ENCODE results near the gene ZNF880.

Gene ZNF880

DNA sequence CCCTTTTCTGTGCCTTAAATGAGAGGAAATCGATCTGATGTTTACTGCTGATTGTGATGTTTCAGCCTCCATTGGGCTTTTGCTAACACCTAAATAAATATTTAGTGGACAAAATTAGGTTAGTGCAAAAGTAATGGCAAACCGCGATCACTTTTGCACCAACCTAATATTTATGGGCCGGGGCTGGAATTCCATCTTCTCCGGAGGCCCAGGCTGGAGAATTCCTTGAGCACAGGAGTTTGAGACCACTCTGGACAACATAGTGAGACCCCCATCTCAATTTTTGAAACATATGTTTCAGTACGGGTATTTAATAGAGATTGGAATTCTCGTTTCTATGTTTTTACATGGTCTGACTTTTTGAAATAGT is 603 bp downstream of the ZNF880 start:
- no peaks in the 10 kb centered on the region for H3K27me3 ChIP-seq (ENCODE audit: control insufficient read depth, insufficient read depth, low read length)
- H3K4me3 ChIP-seq (ENCODE audit: low read length): peak overlapping the region; percentile 82
- H3K9me3 ChIP-seq (ENCODE audit: control insufficient read depth, low read depth, low read length): peaks cover 22% of the 10 kb centered on the region
- H3K4me1 ChIP-seq (ENCODE audit: control insufficient read depth, low read depth, low read length): no peaks in the 10 kb centered on the region
- peak overlapping the region; percentile 82 for H3K9ac ChIP-seq (ENCODE audit: low read length)
- peaks cover 17% of the 10 kb centered on the region for H3K36me3 ChIP-seq (ENCODE audit: control insufficient read depth, low read depth, low read length)
- H3K27ac ChIP-seq (ENCODE audit: low read length): no peak overlapping the region

DNA sequence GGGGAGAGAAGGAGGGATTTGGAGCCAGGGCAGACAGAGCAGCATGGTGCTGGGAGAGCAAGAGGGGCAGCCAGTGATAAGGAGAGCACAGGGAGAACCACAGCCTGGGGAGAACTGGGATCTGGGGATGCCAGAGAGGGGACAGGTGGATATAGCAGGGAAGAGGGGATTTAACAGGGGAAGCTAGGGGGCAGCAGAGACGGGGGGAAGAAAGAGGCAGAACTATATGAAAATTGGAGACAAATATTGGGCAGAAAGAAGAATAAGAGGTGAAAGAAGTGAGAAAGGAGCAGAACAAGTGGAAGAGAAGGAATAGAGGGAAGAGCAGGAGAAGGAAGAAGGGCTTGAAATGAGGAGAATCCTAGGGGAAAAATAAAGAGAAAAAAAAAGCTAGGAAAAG is 21.4 kb downstream of the ZNF880 start:
- Histone ChIP-seq H3K36me3 (ENCODE audit: control insufficient read depth, low read depth, low read length) (no peaks in the 10 kb centered on the region), H3K9me3 (ENCODE audit: control insufficient read depth, low read depth, low read length) (peaks cover 16% of the 10 kb centered on the region), H3K27me3 (ENCODE audit: control insufficient read depth, insufficient read depth, low read length) (no peaks in the 10 kb centered on the region), H3K4me1 (ENCODE audit: control insufficient read depth, low read depth, low read length) (no peaks in the 10 kb centered on the region), H3K4me3 (ENCODE audit: low read length) (no peak overlapping the region), H3K9ac (ENCODE audit: low read length) (no peak overlapping the region), H3K27ac (ENCODE audit: low read length) (no peak overlapping the region)

DNA sequence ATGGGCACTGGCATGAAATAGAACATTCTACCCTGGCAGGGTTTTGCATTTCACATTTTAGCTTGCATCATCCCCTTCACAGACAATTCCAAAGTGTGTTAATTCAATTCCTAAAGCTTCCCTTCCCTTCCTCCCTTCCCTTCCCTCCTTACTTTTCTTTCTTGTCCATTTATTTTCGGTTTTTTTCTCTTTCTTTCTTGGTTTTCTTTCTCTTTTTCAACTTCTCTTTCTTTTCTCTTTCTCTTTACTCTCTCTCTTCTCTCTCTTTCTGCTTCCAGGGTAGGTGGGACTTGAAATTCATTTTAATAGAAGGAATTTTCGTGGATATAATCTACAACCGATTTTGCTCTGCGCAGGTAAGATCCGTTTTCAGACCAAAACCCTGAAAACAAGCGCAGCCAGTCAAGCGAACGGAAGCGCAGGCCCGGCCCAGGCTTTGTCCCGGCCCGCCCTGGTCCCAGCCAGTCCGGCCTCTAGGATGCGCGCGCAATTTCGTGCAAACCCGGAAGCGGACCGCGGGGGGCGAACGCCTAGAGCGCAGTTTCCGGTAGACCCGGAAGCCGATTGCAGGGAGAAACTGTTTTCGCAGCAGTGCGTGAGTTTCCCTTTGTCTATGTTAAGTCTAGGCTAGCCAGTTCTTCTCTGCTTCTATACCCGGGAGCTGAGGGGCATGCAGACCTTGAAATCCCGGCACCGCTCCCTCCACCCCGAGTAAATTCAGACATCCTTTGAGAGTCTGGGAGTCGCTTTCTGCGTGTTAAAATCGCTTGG is 27.8 kb downstream of the ZNF880 start, which contains the start of gene ZNF528:
Gene ZNF528, plus strand, starts transcription at position 540 of the 771 bp plus-strand sequence. CDS start 4,165 bp downstream, outside the sequence.
- Histone ChIP-seq H3K36me3 (ENCODE audit: control insufficient read depth, low read depth, low read length) (peaks cover 2% of the 10 kb centered on the region), H3K27ac (ENCODE audit: low read length) (no peak within 1 kb of the TSS), H3K9ac (ENCODE audit: low read length) (no peak within 1 kb of the TSS), H3K27me3 (ENCODE audit: control insufficient read depth, insufficient read depth, low read length) (no peaks in the 10 kb centered on the region), H3K4me3 (ENCODE audit: low read length) (no peak within 1 kb of the TSS), H3K4me1 (ENCODE audit: control insufficient read depth, low read depth, low read length) (no peaks in the 10 kb centered on the region), H3K9me3 (ENCODE audit: control insufficient read depth, low read depth, low read length) (peaks cover 4% of the 10 kb centered on the region)

DNA sequence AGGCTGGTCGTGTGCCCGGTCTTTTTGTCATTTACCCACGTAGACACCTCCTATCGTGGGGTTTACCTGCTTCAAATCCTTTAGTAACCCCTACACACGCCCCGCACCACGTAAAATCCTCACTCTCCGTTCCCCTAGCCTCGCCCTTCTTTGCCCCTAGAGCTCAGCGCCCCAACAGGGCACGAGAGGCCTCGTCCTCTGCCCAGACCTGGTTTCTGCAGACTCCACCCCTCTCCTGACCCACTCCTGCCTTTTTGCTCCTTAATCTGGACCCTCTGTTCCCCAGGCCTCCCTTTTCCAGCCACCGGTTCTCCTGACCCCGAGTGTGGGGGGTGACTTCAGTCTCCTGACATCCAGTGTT is 28.3 kb downstream of the ZNF880 start:
- H3K4me3 ChIP-seq (ENCODE audit: low read length): no peak overlapping the region
- no peaks in the 10 kb centered on the region for H3K27me3 ChIP-seq (ENCODE audit: control insufficient read depth, insufficient read depth, low read length)
- H3K36me3 ChIP-seq (ENCODE audit: control insufficient read depth, low read depth, low read length): peaks cover 2% of the 10 kb centered on the region
- H3K27ac ChIP-seq (ENCODE audit: low read length): no peak overlapping the region
- H3K9me3 ChIP-seq (ENCODE audit: control insufficient read depth, low read depth, low read length): peaks cover 5% of the 10 kb centered on the region
- H3K4me1 ChIP-seq (ENCODE audit: control insufficient read depth, low read depth, low read length): no peaks in the 10 kb centered on the region
- H3K9ac ChIP-seq (ENCODE audit: low read length): no peak overlapping the region

DNA sequence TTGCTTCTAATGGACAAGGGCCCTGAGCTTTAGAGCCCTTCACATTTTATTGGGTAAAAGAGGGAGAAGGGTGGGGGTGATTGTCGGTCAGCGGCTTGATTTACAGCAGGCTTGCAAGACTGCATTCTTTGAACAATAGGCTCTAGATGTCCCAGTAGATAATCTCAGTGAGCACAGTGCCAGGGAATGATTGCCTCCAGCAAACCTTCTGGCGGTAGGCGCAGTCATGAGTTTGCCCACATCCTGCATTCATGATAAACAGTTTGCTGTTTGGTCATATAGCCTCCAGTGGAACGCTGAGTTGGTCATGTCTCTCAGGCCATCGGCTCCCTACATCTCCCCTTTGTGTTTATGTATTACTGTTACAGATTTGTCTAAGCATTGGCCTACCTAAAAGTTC is 40.6 kb downstream of the ZNF880 start:
- Histone ChIP-seq H3K9me3 (ENCODE audit: control insufficient read depth, low read depth, low read length) (peaks cover 40% of the 10 kb centered on the region), H3K4me3 (ENCODE audit: low read length) (no peak overlapping the region), H3K9ac (ENCODE audit: low read length) (no peak overlapping the region), H3K36me3 (ENCODE audit: control insufficient read depth, low read depth, low read length) (no peaks in the 10 kb centered on the region), H3K4me1 (ENCODE audit: control insufficient read depth, low read depth, low read length) (no peaks in the 10 kb centered on the region), H3K27me3 (ENCODE audit: control insufficient read depth, insufficient read depth, low read length) (no peaks in the 10 kb centered on the region), H3K27ac (ENCODE audit: low read length) (no peak overlapping the region)

DNA sequence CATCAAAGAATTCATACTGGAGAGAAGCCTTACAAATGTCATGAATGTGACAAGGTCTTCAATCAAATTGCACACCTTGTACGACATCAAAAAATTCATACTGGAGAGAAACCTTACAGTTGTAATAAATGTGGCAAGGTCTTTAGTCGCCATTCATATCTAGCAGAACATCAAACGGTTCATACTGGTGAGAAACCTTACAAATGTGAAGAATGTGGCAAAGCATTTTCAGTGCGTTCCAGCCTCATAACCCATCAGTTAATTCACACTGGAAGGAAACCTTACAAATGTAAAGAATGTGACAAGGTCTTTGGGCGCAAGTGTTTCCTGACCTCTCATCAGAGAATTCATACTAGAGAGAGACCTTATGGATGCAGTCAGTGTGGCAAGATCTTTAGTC is 46.0 kb downstream of the ZNF880 start:
- no peak overlapping the region for H3K4me3 ChIP-seq (ENCODE audit: low read length)
- no peaks in the 10 kb centered on the region for H3K4me1 ChIP-seq (ENCODE audit: control insufficient read depth, low read depth, low read length)
- H3K27me3 ChIP-seq (ENCODE audit: control insufficient read depth, insufficient read depth, low read length): no peaks in the 10 kb centered on the region
- H3K27ac ChIP-seq (ENCODE audit: low read length): no peak overlapping the region
- H3K9ac ChIP-seq (ENCODE audit: low read length): no peak overlapping the region
- H3K36me3 ChIP-seq (ENCODE audit: control insufficient read depth, low read depth, low read length): no peaks in the 10 kb centered on the region
- H3K9me3 ChIP-seq (ENCODE audit: control insufficient read depth, low read depth, low read length): peaks cover 51% of the 10 kb centered on the region

DNA sequence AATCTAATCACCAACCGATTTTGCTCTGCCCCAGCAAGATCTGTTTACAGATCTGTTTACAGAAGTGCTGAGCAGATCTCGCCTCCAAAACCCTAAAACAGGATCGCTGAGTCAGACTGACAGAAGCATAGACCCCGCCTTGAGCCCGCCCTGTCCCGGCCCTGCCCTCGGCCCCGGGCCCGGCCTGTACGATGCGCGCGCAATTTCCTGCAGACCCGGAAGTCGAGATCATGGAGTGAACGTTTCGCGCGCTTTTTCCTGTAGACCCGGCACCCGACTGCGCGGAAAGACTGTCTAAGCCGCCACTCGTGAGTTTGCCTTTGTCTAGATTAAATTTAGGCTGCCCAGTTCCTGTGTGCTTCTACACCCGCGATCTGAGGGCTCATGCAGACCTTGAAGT is 59.2 kb downstream of the ZNF880 start, which contains the start of gene ZNF534:
Gene ZNF534, plus strand, starts transcription at position 212 of the 400 bp plus-strand sequence. CDS start 2,327 bp downstream, outside the sequence.
- Histone ChIP-seq H3K9me3 (ENCODE audit: control insufficient read depth, low read depth, low read length) (peaks cover 20% of the 10 kb centered on the region), H3K4me1 (ENCODE audit: control insufficient read depth, low read depth, low read length) (no peaks in the 10 kb centered on the region), H3K36me3 (ENCODE audit: control insufficient read depth, low read depth, low read length) (no peaks in the 10 kb centered on the region), H3K9ac (ENCODE audit: low read length) (no peak within 1 kb of the TSS), H3K4me3 (ENCODE audit: low read length) (no peak within 1 kb of the TSS), H3K27ac (ENCODE audit: low read length) (no peak within 1 kb of the TSS), H3K27me3 (ENCODE audit: control insufficient read depth, insufficient read depth, low read length) (no peaks in the 10 kb centered on the region)

Measured in iPS-18a (cell line).